Tibial nerve (tissue), 4 donors: ENCODE results near the gene ARMC9. TPM values are rescaled to one million over a fixed set of nuclear protein-coding genes. Genes with fewer than 3 reads are reported as not detected.

ENCODE experiments used
- DNase-seq, 2 donors: peaks; one replicate each; pipeline ENCODE4 v3.0.0-alpha.2; 2019; ENCODE audit warnings: low spot score in 2 of 2
- H3K27ac ChIP-seq, 4 donors: fragments of 200-600 bp; sonication (generic) in 3 of 4; one replicate each; pipeline ENCODE4 v1.5.1; 2017 to 2019; ENCODE audit warnings: mild to moderate bottlenecking in 1 of 4
- H3K27me3 ChIP-seq, 2 donors: fragments of 200-600 bp; sonication (generic) in 1 of 2; one replicate each; pipeline versions ENCODE4 v1.5.1 to v1.6.0; 2017 to 2019
- H3K36me3 ChIP-seq, 3 donors: fragments of 200-600 bp; sonication (generic); one replicate each; pipeline ENCODE4 v1.5.1; 2018 to 2019
- H3K4me1 ChIP-seq, 4 donors: fragments of 200-600 bp; sonication (generic) in 3 of 4; one replicate each; pipeline ENCODE4 v1.5.1; 2017 to 2019
- H3K4me3 ChIP-seq, 4 donors: fragments of 200-600 bp; sonication (generic) in 3 of 4; one replicate each; pipeline ENCODE4 v1.5.1; 2017 to 2019; ENCODE audit warnings: mild to moderate bottlenecking in 1 of 4, moderate library complexity in 1 of 4
- H3K9me3 ChIP-seq, 4 donors: fragments of 200-600 bp; sonication (generic) in 3 of 4; one replicate each; pipeline ENCODE4 v1.5.1; 2017 to 2019
- EP300 ChIP-seq, 2 donors: sonication (generic); formaldehyde crosslinking; IDR thresholded peaks; one replicate each; pipeline ENCODE4 v1.6.1; 2017; ENCODE audit warnings: antibody characterized with exemption in 2 of 2, mild to moderate bottlenecking in 1 of 2
- POLR2A ChIP-seq, 2 donors: fragments of 450-650 bp; IDR thresholded peaks; one replicate each; pipeline ENCODE4 v1.6.1; 2017; ENCODE audit warnings: antibody characterized with exemption in 2 of 2, mild to moderate bottlenecking in 2 of 2, moderate library complexity in 2 of 2
- WGBS, 2 donors: methylation state at CpG; one replicate each; pipeline ENCODE4 v1.1.5; 2018; 5-methylcytosine and 5-hydroxymethylcytosine counted together
- total RNA-seq, 4 donors: library from RNA; depleted of rRNA; stranded (reverse); fragments of >200 nt; gene quantifications; one replicate each; pipeline ENCODE4 v1.1.0, GENCODE V29; 2016
- TF ChIP-seq, protein P1 (sequence below), 5 experiments: fragments of 200-600 bp in 3 of 5; fragments of 450-650 bp in 2 of 5; sonication (generic) in 3 of 5; IDR thresholded peaks; one replicate each; pipeline ENCODE4 v1.5.1; 2016 to 2019; ENCODE audit warnings: antibody characterized with exemption in 5 of 5, mild to moderate bottlenecking in 3 of 5, moderate library complexity in 2 of 5

The ARMC9 gene
- total RNA-seq, 4 donors from 2014 or later = 8.7 to 30.0 (median 18.6) TPM

- Histone ChIP-seq H3K36me3 (peaks cover 0 to 35% (median 0%) of the 10 kb centered on the region in 3 donors), H3K27ac (no peak overlapping the region), H3K4me1 (no peaks in the 10 kb centered on the region), H3K9me3 (no peaks in the 10 kb centered on the region), H3K27me3 (no peaks in the 10 kb centered on the region), H3K4me3 (no peak overlapping the region)
- no peak for DNase-seq
- 94 to 95% methylated on average over 5 of the region's 5 CpGs for WGBS, 2 donors
- no peak for TF ChIP-seq POLR2A (IDR thresholded peaks at IDR 0.05)
- TF ChIP-seq EP300 (IDR thresholded peaks at IDR 0.05) = no peak
- TF ChIP-seq, protein P1, sequence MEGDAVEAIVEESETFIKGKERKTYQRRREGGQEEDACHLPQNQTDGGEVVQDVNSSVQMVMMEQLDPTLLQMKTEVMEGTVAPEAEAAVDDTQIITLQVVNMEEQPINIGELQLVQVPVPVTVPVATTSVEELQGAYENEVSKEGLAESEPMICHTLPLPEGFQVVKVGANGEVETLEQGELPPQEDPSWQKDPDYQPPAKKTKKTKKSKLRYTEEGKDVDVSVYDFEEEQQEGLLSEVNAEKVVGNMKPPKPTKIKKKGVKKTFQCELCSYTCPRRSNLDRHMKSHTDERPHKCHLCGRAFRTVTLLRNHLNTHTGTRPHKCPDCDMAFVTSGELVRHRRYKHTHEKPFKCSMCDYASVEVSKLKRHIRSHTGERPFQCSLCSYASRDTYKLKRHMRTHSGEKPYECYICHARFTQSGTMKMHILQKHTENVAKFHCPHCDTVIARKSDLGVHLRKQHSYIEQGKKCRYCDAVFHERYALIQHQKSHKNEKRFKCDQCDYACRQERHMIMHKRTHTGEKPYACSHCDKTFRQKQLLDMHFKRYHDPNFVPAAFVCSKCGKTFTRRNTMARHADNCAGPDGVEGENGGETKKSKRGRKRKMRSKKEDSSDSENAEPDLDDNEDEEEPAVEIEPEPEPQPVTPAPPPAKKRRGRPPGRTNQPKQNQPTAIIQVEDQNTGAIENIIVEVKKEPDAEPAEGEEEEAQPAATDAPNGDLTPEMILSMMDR (IDR thresholded peaks at IDR 0.05) = no peak
These were observed 136.6 kb downstream of the ARMC9 start for GRCh38 chr2:231334981-231335380.

- Histone ChIP-seq H3K4me3 (no peak overlapping the region), H3K36me3 (peaks cover 0 to 34% (median 0%) of the 10 kb centered on the region in 3 donors), H3K4me1 (no peaks in the 10 kb centered on the region), H3K27me3 (no peaks in the 10 kb centered on the region), H3K27ac (no peak overlapping the region), H3K9me3 (no peaks in the 10 kb centered on the region)
- 88 to 92% methylated on average over 13 of the region's 13 CpGs for WGBS, 2 donors
- no peak for DNase-seq
- TF ChIP-seq POLR2A (IDR thresholded peaks at IDR 0.05) (no peak), EP300 (IDR thresholded peaks at IDR 0.05) (no peak)
- TF ChIP-seq, protein P1 (IDR thresholded peaks at IDR 0.05) = no peak
These were observed 137.2 kb downstream of the ARMC9 start for GRCh38 chr2:231335591-231335990.

DNA sequence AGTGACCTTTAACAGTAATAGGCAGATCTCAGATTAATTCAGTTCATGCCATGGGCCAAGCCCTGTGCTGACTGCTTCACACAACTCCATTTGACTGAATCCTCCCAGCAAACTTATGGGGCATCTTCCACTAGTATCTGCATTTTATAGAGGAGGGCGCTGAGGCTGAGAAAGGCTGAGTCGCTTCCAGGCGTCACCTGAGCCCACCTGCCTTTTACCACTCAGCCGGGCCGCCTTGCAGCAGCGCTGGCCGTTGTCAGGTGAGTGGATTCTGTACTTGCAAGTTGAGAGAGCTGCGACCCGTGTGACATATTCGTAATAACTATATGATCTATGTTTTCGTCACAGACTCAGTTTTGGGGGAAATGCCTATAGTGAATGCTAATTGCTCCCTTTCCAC, 137.8 kb downstream of the ARMC9 start:
- no peak overlapping the region for H3K4me3 ChIP-seq
- H3K27me3 ChIP-seq = no peaks in the 10 kb centered on the region
- no peaks in the 10 kb centered on the region for H3K9me3 ChIP-seq
- no peak overlapping the region for H3K27ac ChIP-seq
- no peak for DNase-seq
- H3K4me1 ChIP-seq = no peaks in the 10 kb centered on the region
- peaks cover 0 to 30% (median 0%) of the 10 kb centered on the region in 3 donors for H3K36me3 ChIP-seq
- 93 to 94% methylated on average over 11 of the region's 11 CpGs for WGBS, 2 donors
- TF ChIP-seq POLR2A (IDR thresholded peaks at IDR 0.05) (no peak), EP300 (IDR thresholded peaks at IDR 0.05) (no peak)

GRCh38 chr2:231336700-231337099, 138.3 kb downstream of the ARMC9 start:
- Histone ChIP-seq H3K9me3 (no peaks in the 10 kb centered on the region), H3K4me3 (no peak overlapping the region), H3K4me1 (no peaks in the 10 kb centered on the region), H3K27me3 (no peaks in the 10 kb centered on the region), H3K36me3 (peaks cover 0 to 26% (median 0%) of the 10 kb centered on the region in 3 donors), H3K27ac (no peak overlapping the region)
- no peak for DNase-seq
- TF ChIP-seq EP300 (IDR thresholded peaks at IDR 0.05) (no peak), POLR2A (IDR thresholded peaks at IDR 0.05) (no peak)
- TF ChIP-seq, protein P1 (IDR thresholded peaks at IDR 0.05) = no peak
- WGBS, 2 donors = 80 to 89% methylated on average over 5 of the region's 5 CpGs

GRCh38 chr2:231337807-231338759, 139.7 kb downstream of the ARMC9 start:
- DNase-seq = no peak
- TF ChIP-seq POLR2A (IDR thresholded peaks at IDR 0.05) (no peak), EP300 (IDR thresholded peaks at IDR 0.05) (no peak)
- TF ChIP-seq, protein P1 (IDR thresholded peaks at IDR 0.05) = no peak
- H3K27ac ChIP-seq = no peak overlapping the region
- no peaks in the 10 kb centered on the region for H3K9me3 ChIP-seq
- H3K4me1 ChIP-seq = no peaks in the 10 kb centered on the region
- no peaks in the 10 kb centered on the region for H3K27me3 ChIP-seq
- 90 to 92% methylated on average over 18 of the region's 18 CpGs for WGBS, 2 donors
- no peak overlapping the region for H3K4me3 ChIP-seq
- peaks cover 0 to 12% (median 0%) of the 10 kb centered on the region in 3 donors for H3K36me3 ChIP-seq
